GM23338 (cell line): ENCODE results near the gene APOL6.

Experiments
- CREB1 ChIP-seq: fragments of 250-450 bp; sonication (Bioruptor Pico); IDR thresholded peaks from 2 replicates; pipeline ENCODE4 v1.5.0; 2020; ENCODE audit warnings: low read depth, mild to moderate bottlenecking, moderate library complexity
- CTCF ChIP-seq, 2 experiments: fragments of 200-600 bp in 1 of 2; sonication (generic) in 1 of 2; conservative IDR thresholded peaks; 2 replicates each; pipeline versions ENCODE4 v1.5.1 to v1.6.1; 2016 to 2017; ENCODE audit warnings: antibody characterized with exemption in 2 of 2, low read depth in 2 of 2, mild to moderate bottlenecking in 2 of 2, moderate library complexity in 1 of 2
- ETS1 ChIP-seq: IDR thresholded peaks from 2 replicates; pipeline ENCODE4 v1.6.1; 2016; ENCODE audit warnings: antibody characterized with exemption
- EZH2 ChIP-seq: fragments of 200-600 bp; sonication (generic); IDR thresholded peaks from one replicate; pipeline ENCODE4 v1.8.0; 2017; ENCODE audit warnings: antibody characterized with exemption, mild to moderate bottlenecking, low read depth; ENCODE audit not compliant: unreplicated experiment
- EZH2phosphoT487 ChIP-seq: fragments of 200-600 bp; sonication (generic); IDR thresholded peaks from one replicate; pipeline ENCODE4 v1.8.1; 2018; ENCODE audit warnings: antibody characterized with exemption; ENCODE audit not compliant: unreplicated experiment
- JUNB ChIP-seq: IDR thresholded peaks from one replicate; pipeline ENCODE4 v1.6.1; 2016; ENCODE audit warnings: antibody characterized with exemption; ENCODE audit not compliant: unreplicated experiment
- NANOG ChIP-seq: IDR thresholded peaks from 2 replicates; pipeline ENCODE4 v1.6.1; 2016; ENCODE audit warnings: antibody characterized with exemption, borderline replicate concordance
- POLR2AphosphoS5 ChIP-seq: IDR thresholded peaks from 2 replicates; pipeline ENCODE4 v1.6.1; 2016; ENCODE audit warnings: antibody characterized with exemption, low read depth
- REST ChIP-seq: IDR thresholded peaks from one replicate; pipeline ENCODE4 v1.6.1; 2018; ENCODE audit warnings: antibody characterized with exemption; ENCODE audit not compliant: unreplicated experiment
- STAT1 ChIP-seq: IDR thresholded peaks from one replicate; pipeline ENCODE4 v1.6.1; 2016; ENCODE audit warnings: antibody characterized with exemption; ENCODE audit not compliant: unreplicated experiment
- ZNF114 ChIP-seq: fragments of 250-450 bp; sonication (Bioruptor Pico); IDR thresholded peaks from 2 replicates; pipeline ENCODE4 v1.5.0; 2020; ENCODE audit warnings: mild to moderate bottlenecking, moderate library complexity
- ZNF331 ChIP-seq: fragments of 250-450 bp; sonication (Bioruptor Pico); IDR thresholded peaks from 2 replicates; pipeline ENCODE4 v1.5.0; 2020; ENCODE audit warnings: low read depth, mild to moderate bottlenecking, moderate library complexity

- TF ChIP-seq CTCF (conservative IDR thresholded peaks at IDR 0.05; ENCODE audit: low read depth in 2 of 2) (no peak), EZH2 (no peak), POLR2AphosphoS5 (no peak), EZH2phosphoT487 (no peak), JUNB (no peak), REST (no peak), NANOG (no peak), ZNF114 (CRISPR knock-in tag) (no peak), CREB1 (no peak), ETS1 (no peak), STAT1 (no peak), ZNF331 (CRISPR knock-in tag) (no peak)
These were observed 11.0 kb upstream of the APOL6 start for GRCh38 chr22:35637254-35637653.
